ENCODE results near the gene PCDH15.
"Not testable (repeated sequence)": the region's sequence is repeated elsewhere in the genome, so short reads cannot be mapped to it uniquely, and the experiment has no call there.

The PCDH15 gene

DNA sequence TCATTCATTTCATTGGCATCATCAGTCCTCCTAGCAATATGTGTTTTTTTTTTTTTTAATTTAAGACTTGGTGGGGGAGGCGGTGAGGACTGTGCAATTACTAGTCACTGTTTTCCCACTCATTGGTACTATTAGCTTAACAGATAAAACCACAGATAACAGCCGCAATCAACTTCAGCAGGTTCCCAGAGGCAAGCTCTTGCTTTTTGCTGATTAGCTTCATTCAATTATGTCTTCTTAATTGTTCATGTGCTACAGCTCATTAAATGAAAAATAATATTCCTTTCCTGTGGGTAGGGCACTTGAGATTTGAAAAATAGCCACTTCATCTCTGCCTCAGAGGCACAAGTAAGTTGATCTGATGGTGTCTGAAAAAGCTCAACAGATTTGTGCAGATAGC, 215.5 kb downstream of the PCDH15 start:
- FAIRE-seq, result no peak

DNA sequence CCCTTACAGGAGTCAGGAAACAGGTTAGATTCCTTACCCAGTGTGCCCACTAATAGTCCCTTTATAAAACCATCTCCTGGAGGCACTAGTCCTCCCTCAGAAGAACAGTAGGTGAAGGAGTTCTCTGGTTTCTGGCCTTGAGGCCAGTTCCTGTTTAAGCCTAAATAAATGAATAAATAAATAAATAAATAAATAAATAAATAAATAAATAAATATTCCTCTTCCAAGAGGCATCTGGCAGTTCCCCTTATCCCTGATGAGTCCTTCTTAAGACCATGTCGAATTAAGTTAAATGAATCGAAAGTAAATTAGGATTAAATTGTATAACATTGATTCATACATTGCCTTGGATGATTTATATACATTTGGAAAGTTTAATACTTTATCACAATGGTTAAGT, 223.3 kb downstream of the PCDH15 start:
- DNase-seq (ENCODE audit: extremely low spot score, insufficient read length, low read depth) (no peak), FAIRE-seq (no peak)

More for the DNA sequence above, 215.5 kb downstream of the PCDH15 start:
- DNase-seq (ENCODE audit: extremely low spot score, insufficient read length, low read depth), result no peak

DNA sequence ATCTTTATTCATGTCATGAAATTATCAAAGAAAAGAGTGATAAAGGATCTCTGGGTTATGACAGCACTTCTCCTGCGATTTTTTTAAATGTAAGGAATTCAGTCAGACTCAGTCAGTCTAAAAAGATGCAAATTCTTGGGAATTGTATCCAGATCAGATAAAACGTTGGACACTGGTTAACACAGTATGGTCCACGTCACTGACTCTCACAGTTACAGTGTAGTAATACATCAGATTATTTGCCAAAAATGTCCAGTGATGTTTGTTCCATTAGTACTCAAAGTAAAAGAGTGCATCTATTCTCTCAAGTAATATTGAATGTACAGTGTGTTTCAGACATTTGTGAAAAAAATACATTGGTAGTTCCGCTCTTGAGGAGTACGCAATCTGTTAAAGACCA, 224.5 kb downstream of the PCDH15 start:
- FAIRE-seq (no peak), DNase-seq (ENCODE audit: extremely low spot score, insufficient read length, low read depth) (no peak)

DNA sequence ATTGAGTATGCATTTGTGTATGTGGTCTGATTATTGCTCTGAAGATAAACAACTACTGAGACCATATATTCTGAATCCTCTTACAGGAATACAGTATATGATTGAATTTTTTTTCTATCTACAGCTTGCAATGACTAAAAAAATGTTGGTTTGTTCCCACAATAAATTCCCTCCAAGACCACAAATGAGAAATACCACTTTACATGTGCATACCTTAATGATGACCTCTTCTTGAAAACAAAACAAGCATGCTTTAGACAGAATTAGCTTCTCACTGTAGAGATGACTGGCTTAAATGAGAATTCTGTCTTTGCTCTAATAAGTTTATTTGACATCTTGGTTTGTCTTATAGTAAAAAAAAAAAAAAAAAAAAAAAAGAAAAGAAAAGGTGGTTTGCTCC, 241.5 kb downstream of the PCDH15 start:
- FAIRE-seq, result no peak
- no peak for DNase-seq (ENCODE audit: extremely low spot score, insufficient read length, low read depth)

DNA sequence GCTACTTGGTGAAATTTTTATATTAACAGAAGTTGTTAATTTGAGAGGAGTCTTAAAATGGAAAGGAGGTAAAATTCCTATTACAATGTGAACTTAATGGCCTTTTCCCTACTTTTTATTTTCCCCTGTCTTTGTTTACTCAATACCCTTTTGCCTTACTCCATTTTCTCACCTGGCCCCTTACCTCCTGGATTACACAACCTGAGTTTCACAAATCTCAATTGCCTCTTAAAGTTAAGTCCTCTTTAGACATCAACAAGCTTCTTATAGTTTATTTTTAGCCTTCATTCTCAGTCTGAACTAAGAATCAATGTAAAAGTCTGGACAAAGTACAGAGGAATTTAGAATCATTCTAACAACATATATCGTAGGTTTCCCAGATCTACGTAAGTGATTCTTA, 247.0 kb downstream of the PCDH15 start:
- FAIRE-seq, result no peak
- DNase-seq (ENCODE audit: extremely low spot score, insufficient read length, low read depth), result no peak

DNA sequence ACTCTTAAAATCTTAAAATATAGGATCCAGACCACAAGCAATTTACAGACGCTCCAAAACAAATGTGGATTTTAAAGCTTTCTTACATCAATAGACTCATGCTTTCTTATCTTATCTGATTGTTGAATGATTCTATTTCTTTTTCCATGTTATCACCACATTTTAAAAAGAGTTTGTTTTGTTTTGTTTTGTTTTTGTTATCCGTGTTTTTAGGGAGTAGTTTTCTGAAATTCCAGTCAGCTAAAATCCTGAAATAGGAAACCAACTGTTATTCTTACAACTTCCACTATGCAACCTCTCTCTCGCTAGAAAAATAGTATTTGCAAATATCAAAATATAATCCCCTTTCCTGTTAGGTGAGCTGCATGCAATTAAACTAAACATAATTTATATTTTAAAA, 251.0 kb downstream of the PCDH15 start:
- FAIRE-seq (no peak), DNase-seq (ENCODE audit: extremely low spot score, insufficient read length, low read depth) (no peak)

DNA sequence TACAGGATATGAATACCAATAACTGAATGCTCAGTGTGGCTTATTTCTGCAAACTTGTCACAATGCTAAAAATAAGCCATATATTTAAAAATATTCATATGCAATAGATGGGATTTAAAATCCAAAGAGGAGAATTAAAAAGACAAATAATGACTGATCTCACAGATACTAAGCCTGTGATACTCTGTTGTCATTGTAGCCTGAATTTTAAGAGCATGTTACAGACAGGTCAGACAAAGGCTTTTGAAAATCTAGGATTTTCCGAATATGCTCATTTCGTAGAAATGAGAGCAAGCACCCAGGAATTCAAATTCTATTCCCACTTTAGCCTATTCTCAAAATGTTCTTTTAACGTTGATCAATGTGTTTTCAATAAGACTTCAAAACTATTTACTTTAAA, 269.7 kb downstream of the PCDH15 start:
- DNase-seq (ENCODE audit: extremely low spot score, insufficient read length, low read depth), result no peak
- FAIRE-seq, result no peak

DNA sequence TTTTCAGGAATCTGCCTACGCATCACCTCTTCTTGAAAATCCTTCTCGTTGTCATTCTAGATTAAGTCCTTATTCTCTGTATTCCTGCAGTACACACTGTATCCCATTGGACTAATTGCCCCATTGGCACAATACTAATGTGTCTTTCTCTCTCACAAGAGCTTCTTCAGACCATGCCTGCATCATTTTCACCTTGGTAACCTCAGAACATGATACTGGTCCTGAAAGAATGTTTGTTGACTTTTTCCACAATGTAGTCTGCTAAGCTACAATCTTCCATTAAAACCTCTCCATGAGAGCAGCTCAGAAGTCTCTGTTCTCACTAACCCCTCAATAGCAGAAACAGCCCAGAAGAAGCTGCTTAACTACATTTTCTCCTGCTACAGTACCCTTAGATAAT, 270.7 kb downstream of the PCDH15 start:
- no peak for DNase-seq (ENCODE audit: extremely low spot score, insufficient read length, low read depth)
- FAIRE-seq, result no peak

DNA sequence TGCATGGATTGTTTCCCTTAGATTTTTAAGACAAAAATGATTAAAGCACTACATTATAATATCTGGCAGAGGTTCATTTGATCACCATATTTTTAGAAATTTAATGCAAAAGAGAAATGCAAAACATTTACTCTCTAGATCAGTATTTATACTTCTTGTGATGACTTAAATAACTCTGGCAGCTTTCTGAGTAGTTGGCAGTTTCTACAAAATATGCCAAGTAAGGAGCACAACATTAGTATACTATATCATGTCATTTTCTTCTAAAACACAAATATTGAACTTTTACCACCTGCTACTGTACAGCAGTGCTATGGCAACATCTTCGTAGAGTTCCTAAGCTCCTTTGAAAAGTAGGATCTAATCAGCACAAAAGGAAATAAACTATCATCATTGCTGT, 275.2 kb downstream of the PCDH15 start:
- no peak for DNase-seq (ENCODE audit: extremely low spot score, insufficient read length, low read depth)
- FAIRE-seq, result no peak

DNA sequence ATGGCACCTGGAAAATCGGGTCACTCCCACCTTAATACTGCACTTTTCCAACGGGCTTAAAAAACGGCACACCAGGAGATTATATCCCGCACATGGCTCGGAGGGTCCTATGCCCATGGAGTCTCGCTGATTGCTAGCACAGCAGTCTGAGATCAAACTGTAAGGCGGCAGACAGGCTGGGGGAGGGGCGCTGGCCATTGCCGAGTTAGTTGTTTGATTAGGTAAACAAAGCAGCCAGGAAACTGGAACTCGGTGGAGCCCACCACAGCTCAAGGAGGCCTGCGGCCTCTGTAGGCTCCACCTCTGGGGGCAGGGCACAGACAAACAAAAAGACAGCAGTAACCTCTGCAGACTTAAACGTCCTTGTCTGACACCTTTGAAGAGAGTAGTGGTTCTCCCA, 285.8 kb downstream of the PCDH15 start:
- not testable (repeated sequence) for FAIRE-seq

DNA sequence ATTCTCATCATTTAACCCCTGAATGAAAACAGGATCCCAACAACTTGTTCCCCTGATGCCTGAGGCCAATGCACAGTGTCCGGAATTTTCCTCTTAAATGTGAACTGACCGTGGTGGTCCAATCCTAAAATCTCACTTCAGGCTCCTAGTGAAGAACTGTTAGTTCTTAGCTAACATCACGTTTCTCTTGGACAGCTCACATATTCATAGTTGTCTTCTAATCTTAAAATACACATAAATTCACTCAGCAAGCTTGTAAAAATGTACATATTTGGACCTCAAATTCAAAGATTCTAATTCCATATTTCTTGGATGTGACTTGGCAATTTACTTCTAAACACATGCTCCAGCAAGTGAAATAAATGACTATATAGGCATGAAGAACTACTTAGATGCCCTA, 297.2 kb downstream of the PCDH15 start:
- FAIRE-seq, result no peak

More for the DNA sequence above, 285.8 kb downstream of the PCDH15 start:
- DNase-seq (ENCODE audit: extremely low spot score, insufficient read length, low read depth), result not testable (repeated sequence)

DNA sequence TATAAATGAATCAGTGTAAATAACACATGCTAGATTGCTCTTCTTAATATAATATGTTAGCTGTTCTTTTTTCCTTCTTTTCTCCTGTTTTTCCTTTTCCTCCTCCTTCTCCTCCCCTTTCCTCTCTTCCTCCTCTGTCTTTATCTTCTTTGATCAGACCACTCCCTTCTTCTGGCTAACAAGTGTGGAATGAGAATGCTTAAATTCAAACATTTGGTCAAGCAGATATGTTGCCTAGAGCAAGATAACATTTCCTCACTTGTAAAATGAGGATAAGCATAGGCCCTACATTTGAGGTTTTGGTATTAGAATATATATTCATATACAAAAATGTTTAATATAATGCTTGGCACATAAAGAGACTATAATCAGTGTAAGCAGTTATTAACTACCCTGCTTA, 299.1 kb downstream of the PCDH15 start:
- FAIRE-seq, result no peak

More for the DNA sequence above, 297.2 kb downstream of the PCDH15 start:
- no peak for DNase-seq (ENCODE audit: extremely low spot score, insufficient read length, low read depth)

DNA sequence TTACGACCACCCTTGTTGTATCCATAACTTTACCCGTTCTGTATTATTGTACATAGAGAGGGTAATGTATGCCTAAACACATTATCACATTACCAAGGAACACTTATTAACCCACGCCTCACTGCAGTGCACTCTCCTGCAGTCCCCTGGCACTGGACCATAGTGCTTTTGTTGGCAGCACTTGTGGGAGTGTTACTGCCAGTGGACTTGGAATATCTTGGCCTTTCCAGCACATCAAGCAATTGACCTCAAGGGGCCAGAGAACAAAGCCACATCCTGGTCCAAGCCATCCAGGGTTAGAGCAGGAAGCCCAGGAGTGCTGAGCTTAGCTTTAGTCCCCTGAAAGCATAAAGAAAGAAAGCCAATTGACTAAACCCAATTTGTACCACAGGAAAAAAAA, 304.2 kb downstream of the PCDH15 start:
- DNase-seq (ENCODE audit: extremely low spot score, insufficient read length, low read depth) (no peak), FAIRE-seq (no peak)

More for the DNA sequence above, 299.1 kb downstream of the PCDH15 start:
- no peak for DNase-seq (ENCODE audit: extremely low spot score, insufficient read length, low read depth)

DNA sequence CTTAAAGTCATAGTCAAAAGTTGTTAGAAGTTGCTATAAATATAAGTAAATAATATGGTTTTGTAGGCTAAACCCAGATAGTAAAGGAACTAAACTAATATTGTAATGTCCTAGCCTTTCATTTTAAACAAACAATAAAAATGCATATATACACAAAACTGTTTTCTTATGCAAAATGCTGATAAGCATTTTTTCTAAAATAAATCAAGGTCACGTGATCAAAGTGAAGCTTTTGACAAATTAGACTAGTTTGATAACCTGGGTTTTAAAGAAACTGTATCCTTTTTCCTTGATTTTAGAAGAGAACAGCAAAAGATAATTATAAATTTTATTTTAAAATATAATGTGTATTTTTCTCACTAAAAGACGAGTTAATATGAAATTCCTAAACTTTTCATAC, 313.3 kb downstream of the PCDH15 start:
- no peak for FAIRE-seq
- no peak for DNase-seq (ENCODE audit: extremely low spot score, insufficient read length, low read depth)

DNA sequence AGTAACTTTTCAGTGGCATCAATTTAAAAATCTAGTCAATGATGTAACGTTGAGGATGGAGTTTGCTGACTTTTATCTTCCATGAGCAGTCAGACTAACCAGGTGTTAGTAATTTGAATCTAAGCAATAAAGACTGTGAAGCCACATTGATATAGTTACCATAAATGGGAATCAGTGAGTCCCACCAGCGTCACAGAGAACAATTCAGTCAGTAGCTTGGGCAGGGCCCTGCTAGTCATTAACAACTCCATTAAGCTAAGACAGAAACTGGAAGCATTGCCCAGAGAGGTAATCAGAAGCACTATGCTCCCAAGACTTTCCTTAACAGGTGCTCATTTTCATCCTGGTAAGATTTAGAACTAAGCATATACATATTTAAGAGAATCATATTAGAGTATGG, 315.1 kb downstream of the PCDH15 start:
- no peak for DNase-seq (ENCODE audit: extremely low spot score, insufficient read length, low read depth)
- no peak for FAIRE-seq

DNA sequence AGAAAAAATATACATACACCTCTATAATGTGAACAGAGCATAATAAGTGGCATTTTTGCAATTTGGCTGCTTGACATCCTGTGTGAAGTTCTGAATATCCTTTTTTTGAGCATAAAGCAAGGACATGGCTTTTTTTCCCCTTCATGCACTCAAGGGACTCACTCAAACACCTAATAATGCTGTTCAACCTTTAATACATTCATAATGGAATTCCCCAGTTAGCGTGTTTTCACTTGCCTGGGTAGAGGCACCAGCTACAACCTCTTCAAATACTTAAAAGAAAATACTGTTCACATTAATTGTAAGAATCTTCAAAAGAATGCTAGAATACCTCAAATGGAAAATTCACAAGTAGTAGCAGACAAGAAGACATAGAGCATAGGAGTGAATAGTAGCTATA, 316.8 kb downstream of the PCDH15 start:
- DNase-seq (ENCODE audit: extremely low spot score, insufficient read length, low read depth) (no peak), FAIRE-seq (no peak)

DNA sequence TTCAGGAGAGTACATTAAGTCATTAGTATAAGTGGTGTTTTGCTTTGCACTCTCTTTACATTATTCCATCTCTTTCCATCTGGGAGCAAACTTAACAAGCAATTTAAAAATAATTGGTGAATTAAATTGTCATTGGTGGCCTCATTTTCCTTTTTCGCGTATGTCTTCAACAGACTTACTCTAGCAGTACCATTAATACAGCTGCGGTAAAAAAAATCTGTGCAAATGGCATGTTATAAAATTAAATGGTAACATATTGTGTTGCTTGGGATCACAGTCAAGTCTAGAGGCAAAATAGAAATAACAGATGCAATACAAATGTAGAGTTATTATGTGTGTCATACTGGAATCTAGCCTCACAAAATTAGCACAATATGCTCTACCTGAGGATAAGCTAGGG, 322.4 kb downstream of the PCDH15 start:
- DNase-seq (ENCODE audit: extremely low spot score, insufficient read length, low read depth) (no peak), FAIRE-seq (no peak)

DNA sequence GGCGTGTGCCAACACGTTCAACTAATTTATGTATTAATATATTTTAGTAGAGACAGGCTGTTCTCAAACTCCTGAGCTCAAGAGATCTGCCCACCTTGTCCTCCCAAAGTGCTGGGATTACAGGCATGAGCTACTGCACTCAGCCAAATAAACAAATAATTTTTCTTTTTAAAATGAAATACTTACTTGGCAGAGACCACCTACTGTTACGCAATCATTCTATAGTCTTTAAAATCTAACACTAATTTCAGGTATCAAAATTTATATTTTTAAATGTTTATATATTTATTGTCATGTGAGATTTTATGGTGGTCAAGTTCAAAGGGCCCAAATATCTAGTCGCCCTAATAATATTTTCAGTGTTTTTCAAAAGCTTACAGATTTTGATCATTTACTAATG, 323.3 kb downstream of the PCDH15 start:
- DNase-seq (ENCODE audit: extremely low spot score, insufficient read length, low read depth) (no peak), FAIRE-seq (no peak)

DNA sequence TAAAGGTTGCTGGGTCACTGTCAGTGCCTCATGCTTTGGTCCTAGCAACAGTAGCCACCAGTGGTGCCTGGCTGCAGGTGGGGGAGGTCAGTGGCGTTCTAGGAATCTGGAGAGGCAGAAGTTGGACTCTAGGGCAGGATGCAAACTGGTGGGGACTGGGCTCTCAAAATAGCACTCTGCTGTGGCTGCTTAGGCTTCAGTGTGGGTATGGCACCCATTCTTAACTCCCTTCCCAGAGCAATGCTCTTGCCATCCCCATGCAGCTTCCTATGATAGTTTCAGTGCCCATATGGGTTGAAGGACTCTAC, 330.8 kb downstream of the PCDH15 start:
- FAIRE-seq (no peak), DNase-seq (ENCODE audit: extremely low spot score, insufficient read length, low read depth) (no peak)

DNA sequence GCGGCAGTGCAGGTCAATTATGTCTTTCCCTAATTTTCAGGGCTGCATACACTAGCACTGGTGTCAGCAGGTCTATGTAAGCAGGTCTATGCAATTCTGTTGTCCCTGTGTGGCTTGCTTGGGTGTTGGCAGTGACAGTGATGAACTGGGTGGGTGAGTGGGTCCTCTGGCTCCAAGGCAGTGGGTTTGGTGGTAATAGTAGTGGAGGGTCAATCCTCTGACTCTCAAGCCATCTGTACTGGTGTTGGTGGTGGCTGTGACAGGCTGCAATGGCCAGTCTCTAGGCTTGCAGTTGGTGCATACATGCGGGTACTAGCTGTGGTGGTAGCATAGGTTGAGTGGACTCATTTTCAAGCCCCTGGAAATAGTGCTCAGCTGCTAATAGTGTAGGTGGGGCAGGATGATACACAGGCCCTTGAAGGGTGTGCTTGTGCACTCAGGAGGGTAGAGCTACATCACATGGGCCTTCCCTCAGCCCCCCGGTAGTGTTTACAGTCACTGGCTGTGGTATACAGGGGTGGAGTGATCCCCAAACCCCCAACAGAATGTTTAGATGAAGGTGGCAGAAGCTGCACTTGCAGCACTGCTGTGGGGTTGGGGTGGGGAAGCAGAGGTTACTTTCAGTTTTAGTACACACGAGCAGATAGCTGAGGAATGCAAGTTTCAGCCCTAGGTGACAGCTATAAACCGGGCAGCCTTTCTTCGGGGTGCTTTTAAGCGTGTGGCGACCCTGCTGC, 331.3 kb downstream of the PCDH15 start:
- FAIRE-seq (no peak), DNase-seq (ENCODE audit: extremely low spot score, insufficient read length, low read depth) (no peak)

DNA sequence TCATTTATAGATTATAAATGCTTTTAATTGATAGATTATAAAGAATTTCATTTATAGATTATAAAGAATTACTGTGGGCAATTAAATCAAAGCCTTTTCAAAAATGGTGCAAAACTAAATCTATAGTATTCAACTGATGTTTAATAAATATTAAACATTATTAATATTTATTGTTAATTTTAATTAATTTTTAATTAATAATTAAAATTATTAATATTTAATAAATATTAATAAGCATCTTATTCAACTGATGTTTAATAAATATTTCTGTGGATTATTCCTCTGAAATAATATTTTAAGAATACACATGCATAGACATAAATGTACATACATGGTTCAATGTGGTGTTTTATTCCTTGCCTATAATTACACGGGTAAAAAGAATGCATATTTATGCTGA, 346.8 kb downstream of the PCDH15 start:
- FAIRE-seq, result no peak
- DNase-seq (ENCODE audit: extremely low spot score, insufficient read length, low read depth), result no peak

DNA sequence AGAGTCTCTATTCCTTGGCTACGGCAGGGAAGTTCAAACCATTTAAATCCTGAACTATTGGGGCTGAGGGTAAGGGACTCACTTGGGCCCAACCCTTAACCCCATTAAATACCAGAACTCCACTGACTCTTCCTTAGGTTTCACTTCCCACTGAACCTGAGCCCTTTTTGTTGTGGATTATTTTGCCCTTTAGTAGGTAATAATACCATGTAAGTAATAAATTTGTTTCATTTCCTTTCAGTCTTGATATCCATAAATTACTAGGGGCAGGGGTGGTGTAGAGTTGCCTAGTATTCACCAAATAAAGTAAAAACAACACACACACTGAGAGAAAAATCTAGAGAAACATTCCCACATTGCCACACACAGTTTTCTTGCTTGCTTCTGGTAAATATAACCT, 352.0 kb downstream of the PCDH15 start:
- DNase-seq (ENCODE audit: extremely low spot score, insufficient read length, low read depth) (no peak), FAIRE-seq (no peak)

DNA sequence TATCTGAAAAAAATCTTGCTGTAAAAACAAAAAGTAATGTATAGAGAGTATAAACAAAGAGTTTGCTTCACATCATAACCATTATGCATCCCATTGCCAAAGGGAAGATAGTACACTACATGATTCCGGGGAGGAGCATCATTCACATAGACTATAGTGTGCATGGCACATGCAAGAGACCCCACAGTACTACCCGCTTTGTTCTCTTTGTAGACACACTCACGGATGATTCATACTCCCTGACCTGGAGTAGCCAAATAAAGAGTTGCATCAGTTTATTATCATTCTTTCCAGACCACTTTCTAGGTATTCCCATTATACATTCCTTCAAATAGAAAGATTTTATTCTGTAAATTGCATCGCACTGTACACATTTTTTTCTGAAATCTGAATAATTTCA, 356.9 kb downstream of the PCDH15 start:
- no peak for DNase-seq (ENCODE audit: extremely low spot score, insufficient read length, low read depth)
- FAIRE-seq, result no peak

All from GM18507 (cell line).